HUES48 (cell line): ENCODE data around the gene OR6K6.

Experiments
- H3K27ac ChIP-seq: one replicate; pipeline ENCODE4 v1.7.0; 2013; ENCODE audit warnings: low read depth, low read length, inconsistent platforms
- H3K27me3 ChIP-seq: 2 replicates; pipeline ENCODE4 v1.6.1; 2013; ENCODE audit warnings: mild to moderate bottlenecking, low read length; ENCODE audit not compliant: control insufficient read depth, insufficient read depth
- H3K36me3 ChIP-seq: 2 replicates; pipeline ENCODE4 v1.6.1; 2013; ENCODE audit warnings: low read length; ENCODE audit not compliant: control insufficient read depth, insufficient read depth
- H3K4me1 ChIP-seq: 2 replicates; pipeline ENCODE4 v1.6.1; 2013; ENCODE audit warnings: mild to moderate bottlenecking, low read length; ENCODE audit not compliant: control insufficient read depth, insufficient read depth
- H3K4me3 ChIP-seq: 2 replicates; pipeline ENCODE4 v1.5.1; 2013; ENCODE audit warnings: mild to moderate bottlenecking, low read depth, low read length
- H3K9ac ChIP-seq: 2 replicates; pipeline ENCODE4 v1.6.1; 2013; ENCODE audit warnings: mild to moderate bottlenecking, low read depth, low read length, moderate library complexity
- H3K9me3 ChIP-seq: 2 replicates; pipeline ENCODE4 v1.6.1; 2013; ENCODE audit warnings: low read length; ENCODE audit not compliant: control insufficient read depth, insufficient read depth

Gene OR6K6

DNA sequence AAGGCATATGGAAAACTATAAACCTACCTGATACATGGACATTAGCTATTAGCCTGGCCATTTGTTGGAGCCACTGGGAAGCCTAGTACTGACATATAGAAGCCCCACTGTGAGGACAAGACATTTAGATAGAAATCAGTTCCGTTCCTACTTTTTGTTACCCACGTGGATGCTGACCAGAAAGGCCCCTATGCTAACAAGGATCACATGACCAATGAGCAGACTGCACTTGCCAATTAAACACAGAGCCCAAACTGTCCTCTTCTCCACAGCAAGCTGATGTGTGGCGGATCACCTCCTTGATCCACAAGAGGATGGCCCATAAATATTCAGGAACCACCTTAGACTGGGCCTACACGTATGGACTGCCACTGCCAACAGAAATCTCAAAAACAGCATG is 22.8 kb upstream of the OR6K6 start:
- no peak overlapping the region for H3K4me3 ChIP-seq
- no peaks in the 10 kb centered on the region for H3K27me3 ChIP-seq
- H3K36me3 ChIP-seq: no peaks in the 10 kb centered on the region
- H3K4me1 ChIP-seq: no peaks in the 10 kb centered on the region
- H3K27ac ChIP-seq: no peak overlapping the region
- no peaks in the 10 kb centered on the region for H3K9me3 ChIP-seq
- no peak overlapping the region for H3K9ac ChIP-seq

DNA sequence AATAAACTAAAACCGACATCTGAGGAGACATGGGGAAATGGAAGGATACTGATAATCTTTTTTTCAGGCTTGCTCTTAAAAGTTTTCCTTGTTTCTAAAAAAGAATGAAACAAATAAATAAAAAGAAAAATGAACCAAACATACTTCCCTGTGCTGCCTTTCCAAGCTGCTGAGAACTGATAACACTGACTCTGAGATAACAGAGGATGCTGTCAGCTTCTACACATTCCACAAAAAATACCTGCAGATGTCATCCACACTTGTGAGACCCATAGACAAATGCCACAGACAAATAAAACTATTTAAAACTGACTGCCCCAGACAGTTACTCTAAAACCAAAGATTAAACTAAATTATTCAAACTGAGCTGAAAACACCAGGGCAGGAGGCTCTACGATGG is 22.0 kb upstream of the OR6K6 start:
- H3K9ac ChIP-seq: no peak overlapping the region
- H3K27ac ChIP-seq: no peak overlapping the region
- H3K9me3 ChIP-seq: no peaks in the 10 kb centered on the region

DNA sequence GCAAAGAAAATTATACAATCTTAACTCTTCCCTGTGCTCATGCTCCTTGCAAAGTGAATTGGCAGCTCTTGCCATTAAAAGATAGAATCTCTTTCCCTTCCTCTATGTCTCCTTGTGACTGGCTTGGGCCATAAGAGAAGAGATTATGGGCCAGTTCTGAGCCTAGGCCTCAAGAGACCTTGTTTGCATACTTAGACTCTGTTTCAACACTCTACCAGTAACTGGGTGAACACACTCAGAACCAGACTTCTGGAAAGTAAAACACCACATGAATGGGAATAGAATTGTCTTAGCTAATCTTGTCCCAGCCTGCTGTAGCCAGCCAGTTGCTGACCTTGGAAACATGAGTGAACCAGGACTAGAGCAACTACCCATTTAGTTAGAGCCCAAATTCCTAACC is 18.7 kb upstream of the OR6K6 start:
- Histone ChIP-seq H3K9me3 (no peaks in the 10 kb centered on the region), H3K9ac (no peak overlapping the region), H3K4me3 (no peak overlapping the region), H3K27me3 (no peaks in the 10 kb centered on the region), H3K27ac (no peak overlapping the region), H3K36me3 (no peaks in the 10 kb centered on the region), H3K4me1 (no peaks in the 10 kb centered on the region)

More for the DNA sequence above, 22.0 kb upstream of the OR6K6 start:
- H3K36me3 ChIP-seq: no peaks in the 10 kb centered on the region
- H3K4me1 ChIP-seq: no peaks in the 10 kb centered on the region
- H3K27me3 ChIP-seq: no peaks in the 10 kb centered on the region
- no peak overlapping the region for H3K4me3 ChIP-seq

DNA sequence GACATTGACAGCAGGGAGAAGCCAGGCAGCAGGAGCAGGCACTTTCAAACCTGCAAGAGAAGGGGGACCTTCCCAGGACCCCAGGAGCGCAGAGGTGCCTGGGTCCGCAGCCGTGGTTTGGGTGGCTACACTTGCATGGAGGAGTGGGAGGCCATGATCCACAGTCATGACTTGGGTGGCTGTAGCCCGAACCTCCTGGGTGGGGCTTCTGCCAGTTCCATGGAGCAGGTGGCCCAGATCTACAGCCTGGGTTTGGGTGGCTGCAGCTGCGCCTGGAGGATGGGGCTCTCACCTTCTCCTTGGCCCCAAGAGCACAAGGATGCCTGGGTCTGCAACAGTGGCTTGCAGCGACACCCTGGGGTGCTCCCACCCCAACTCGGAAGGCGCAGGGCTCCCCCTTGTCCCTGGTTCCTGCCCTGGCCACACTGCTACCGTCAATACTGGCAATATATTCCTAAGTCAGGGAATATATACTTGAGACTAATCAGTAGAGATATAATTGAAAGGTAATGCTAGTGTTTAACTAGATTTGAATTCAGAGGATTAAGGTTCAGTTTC is 2.3 kb upstream of the OR6K6 start:
- Histone ChIP-seq H3K27me3 (no peaks in the 10 kb centered on the region), H3K4me3 (no peak overlapping the region)

DNA sequence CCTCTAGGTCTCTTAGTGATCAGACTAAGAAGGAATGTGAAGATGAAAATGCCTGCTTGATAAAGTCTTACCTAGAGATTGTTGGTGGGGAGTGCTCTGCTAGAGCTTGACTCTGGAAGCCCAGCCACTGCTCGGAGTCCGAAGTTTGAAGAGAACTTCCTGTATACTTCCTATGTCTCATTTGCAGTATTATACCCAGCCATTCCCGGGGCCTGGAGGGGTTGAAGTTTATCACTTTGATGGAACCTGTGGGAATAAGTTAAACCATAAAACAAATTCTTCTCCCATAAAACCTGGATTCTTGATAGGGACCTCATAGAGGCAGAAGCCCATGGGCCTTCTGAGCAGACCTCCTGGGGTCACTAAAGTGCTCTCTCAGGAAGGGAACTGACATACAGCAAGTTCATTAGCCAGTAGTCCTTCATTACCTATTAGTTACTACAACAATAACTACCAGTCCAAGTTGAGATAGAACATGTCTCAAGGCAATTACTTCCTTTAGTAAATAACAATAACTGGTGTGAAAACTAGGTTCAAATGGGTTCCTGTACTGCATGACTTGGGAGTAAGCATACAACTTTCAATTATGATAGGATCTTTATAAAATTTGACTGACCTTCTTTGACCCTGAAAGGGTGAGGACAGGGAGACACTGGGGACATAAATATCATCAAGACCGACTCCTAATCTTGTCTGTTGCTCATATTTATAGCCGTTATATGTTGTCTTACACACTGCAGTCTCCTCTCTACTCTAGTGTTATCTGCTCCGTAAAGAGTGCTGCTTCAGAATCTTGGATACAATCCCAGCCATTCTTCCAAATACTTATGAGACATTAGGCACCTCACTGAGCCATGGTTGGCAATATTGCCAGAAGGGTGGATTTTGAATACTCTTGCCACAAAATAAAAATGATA is 17.7 kb downstream of the OR6K6 start, which contains the start of gene OR6N1:
TSS of gene OR6N1 (minus strand) at position 246 of the 917 bp plus-strand sequence. CDS start 5,513 bp downstream, outside the sequence.
- H3K27ac ChIP-seq: no peak within 1 kb of the TSS
- no peaks in the 10 kb centered on the region for H3K9me3 ChIP-seq
- H3K4me1 ChIP-seq: no peaks in the 10 kb centered on the region
- no peaks in the 10 kb centered on the region for H3K27me3 ChIP-seq
- no peak within 1 kb of the TSS for H3K9ac ChIP-seq
- H3K4me3 ChIP-seq: no peak within 1 kb of the TSS
- no peaks in the 10 kb centered on the region for H3K36me3 ChIP-seq

More for the DNA sequence above, 2.3 kb upstream of the OR6K6 start:
- Histone ChIP-seq H3K36me3 (no peaks in the 10 kb centered on the region), H3K4me1 (no peaks in the 10 kb centered on the region), H3K27ac (no peak overlapping the region), H3K9me3 (no peaks in the 10 kb centered on the region), H3K9ac (no peak overlapping the region)

DNA sequence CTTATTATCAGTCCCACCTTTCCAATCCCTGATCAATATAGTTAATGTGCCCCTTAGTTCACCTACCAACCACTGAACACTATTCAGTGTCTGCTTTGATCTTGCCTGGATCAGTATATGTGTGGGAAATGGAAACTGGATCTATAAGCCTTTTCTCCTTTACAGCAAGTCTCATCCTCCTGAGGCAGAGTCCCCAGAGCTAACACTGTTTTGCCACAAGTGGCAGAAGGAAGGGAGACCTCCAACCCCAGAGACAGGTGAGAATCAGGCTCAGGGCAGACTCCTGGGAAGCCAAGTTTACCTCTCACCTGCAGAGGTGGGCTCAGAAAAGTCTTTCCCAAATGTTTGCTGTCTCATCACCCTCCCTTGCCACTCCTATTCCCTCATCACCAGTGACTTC is 26.6 kb downstream of the OR6K6 start, which contains the start of gene OR6N2:
TSS of gene OR6N2 (minus strand) at position 101 of the 400 bp plus-strand sequence. CDS start 3,569 bp downstream, outside the sequence.
- Histone ChIP-seq H3K9ac (no peak within 1 kb of the TSS), H3K27me3 (no peaks in the 10 kb centered on the region), H3K4me1 (no peaks in the 10 kb centered on the region), H3K36me3 (no peaks in the 10 kb centered on the region), H3K27ac (no peak within 1 kb of the TSS), H3K4me3 (no peak within 1 kb of the TSS), H3K9me3 (no peaks in the 10 kb centered on the region)

DNA sequence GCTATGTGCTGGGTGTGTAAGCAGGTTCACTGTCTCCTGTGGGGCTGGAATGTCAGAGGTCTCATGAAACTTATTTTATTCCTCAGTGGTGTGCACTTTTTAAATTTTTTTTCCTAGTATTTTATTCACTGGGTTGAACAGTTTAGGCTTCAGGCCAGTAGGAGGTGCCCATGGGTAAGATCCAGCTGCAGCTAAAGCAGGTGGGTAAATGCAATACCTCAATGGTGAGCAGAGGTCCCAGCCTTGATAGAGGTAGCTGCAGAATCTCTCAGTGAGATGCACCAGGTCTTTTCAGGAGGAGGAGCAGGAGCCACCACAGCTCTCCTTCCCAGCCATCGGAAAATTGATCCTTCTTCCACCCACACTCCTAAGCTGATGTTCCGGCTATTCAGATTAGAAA is 39.1 kb downstream of the OR6K6 start:
- Histone ChIP-seq H3K9me3 (no peaks in the 10 kb centered on the region), H3K36me3 (no peaks in the 10 kb centered on the region), H3K27ac (no peak overlapping the region), H3K9ac (no peak overlapping the region), H3K27me3 (no peaks in the 10 kb centered on the region), H3K4me3 (no peak overlapping the region), H3K4me1 (no peaks in the 10 kb centered on the region)

DNA sequence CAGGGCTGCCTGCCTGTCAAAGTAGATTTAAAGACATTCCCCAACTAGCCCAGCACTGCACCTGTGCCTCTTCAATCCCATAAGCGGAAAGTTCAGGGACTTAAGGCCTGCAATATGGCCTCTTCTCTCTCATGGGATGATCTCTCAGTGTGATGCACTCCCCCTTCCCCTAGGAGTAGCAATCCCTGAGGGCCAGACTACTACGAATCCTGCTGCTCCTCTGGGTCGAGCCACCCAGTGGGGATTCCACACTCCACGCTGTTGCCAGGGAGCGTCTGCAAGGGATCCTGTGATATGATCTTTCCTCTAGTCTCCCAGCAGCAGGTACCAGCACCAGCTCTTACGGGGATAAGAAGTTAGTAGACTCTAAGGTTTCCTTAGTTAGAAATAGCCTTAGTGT is 39.7 kb downstream of the OR6K6 start:
- Histone ChIP-seq H3K36me3 (no peaks in the 10 kb centered on the region), H3K4me1 (no peaks in the 10 kb centered on the region), H3K9ac (no peak overlapping the region), H3K4me3 (no peak overlapping the region), H3K9me3 (no peaks in the 10 kb centered on the region), H3K27ac (no peak overlapping the region), H3K27me3 (no peaks in the 10 kb centered on the region)

DNA sequence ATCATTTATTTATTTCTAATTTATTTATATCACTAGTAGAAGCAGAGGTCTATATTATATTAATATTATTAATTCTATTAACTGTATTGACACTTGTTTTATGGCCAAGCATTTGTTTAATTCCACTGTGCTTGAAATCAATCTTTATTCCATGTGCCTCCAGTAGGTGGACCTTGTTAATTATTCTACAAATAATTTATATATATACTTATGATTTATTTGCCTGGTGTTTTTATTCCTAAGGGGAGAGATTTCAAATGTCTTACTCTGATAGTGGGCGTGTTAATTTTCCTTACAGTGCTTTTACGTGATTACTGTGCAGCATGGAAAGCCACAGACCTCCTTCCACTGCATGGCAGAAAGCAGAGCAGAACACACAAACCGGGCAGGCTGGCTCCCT is 44.0 kb downstream of the OR6K6 start:
- H3K9me3 ChIP-seq: no peaks in the 10 kb centered on the region
- no peak overlapping the region for H3K9ac ChIP-seq
- H3K4me3 ChIP-seq: no peak overlapping the region
- H3K4me1 ChIP-seq: no peaks in the 10 kb centered on the region
- H3K36me3 ChIP-seq: no peaks in the 10 kb centered on the region
- H3K27ac ChIP-seq: no peak overlapping the region
- no peaks in the 10 kb centered on the region for H3K27me3 ChIP-seq

DNA sequence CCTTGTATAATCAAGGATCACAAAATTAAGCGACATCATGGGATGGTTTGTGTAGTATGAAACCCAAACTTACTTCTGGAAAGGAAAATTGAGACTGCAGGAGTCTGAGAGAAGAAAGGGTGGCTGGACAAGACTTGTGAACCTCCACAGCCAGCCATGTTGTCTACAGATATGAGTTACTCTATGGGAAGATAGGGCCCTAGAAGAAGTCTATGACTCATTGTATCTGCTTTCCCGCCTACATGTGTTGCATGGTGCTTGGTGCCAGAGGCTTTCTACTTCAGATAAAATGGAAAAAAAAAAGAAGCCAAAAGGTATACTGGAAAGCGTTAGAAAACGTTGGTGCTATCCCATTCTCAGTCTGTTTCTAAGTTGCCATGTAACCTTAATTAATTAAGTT is 45.2 kb downstream of the OR6K6 start:
- Histone ChIP-seq H3K4me3 (no peak overlapping the region), H3K9me3 (no peaks in the 10 kb centered on the region), H3K9ac (no peak overlapping the region), H3K36me3 (no peaks in the 10 kb centered on the region), H3K27ac (no peak overlapping the region), H3K4me1 (no peaks in the 10 kb centered on the region), H3K27me3 (no peaks in the 10 kb centered on the region)

DNA sequence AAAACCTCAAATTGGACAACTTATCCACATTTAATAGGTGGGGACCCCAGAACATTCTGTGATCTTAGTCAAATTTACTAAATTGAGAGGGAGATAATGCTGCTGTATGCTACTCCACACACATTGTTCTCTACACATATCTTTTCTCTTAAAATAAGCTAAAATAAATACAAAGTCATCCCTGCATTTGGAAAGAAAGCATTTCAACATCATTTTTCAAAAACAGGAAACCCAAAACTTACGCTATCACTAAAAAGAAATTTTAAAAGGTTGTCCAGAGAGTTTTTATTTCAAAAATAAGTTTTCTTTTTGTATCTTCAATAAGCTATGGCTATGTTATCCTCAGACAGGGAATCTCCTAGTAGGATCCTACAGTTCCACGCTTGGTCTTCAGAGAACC is 46.0 kb downstream of the OR6K6 start:
- H3K9ac ChIP-seq: no peak overlapping the region
- H3K36me3 ChIP-seq: no peaks in the 10 kb centered on the region
- H3K4me1 ChIP-seq: no peaks in the 10 kb centered on the region
- no peak overlapping the region for H3K27ac ChIP-seq
- no peak overlapping the region for H3K4me3 ChIP-seq
- no peaks in the 10 kb centered on the region for H3K9me3 ChIP-seq
- H3K27me3 ChIP-seq: no peaks in the 10 kb centered on the region
